IMR-90 (cell line): ENCODE results near the gene TMEM233. TPM values are rescaled to one million over a fixed set of nuclear protein-coding genes. Genes with fewer than 3 reads are reported as not detected.

Source experiments
- ATAC-seq: fragments of 200-7000 bp; cut with Tn5 transposase; 2 replicates; pipeline ENCODE4 v1.9.1; 2020; ENCODE audit warnings: low read depth, mild to moderate bottlenecking, moderate library complexity
- BruUV-seq: library from RNA; stranded (reverse); fragments of 400-500 nt; replicated peaks from 2 replicates; lab custom pipeline; 2021; lab: Mats Ljungman, UMichigan
- CTCF ChIA-PET: fragments of 300-600 bp; formaldehyde crosslinking; extraction: SDS; loops from one replicate; lab custom pipeline; 2021; ENCODE audit warnings: antibody characterized with exemption; lab: Yijun Ruan, JAX
- POLR2A ChIA-PET: fragments of 300-600 bp; sonication (Branson Sonifier 250); formaldehyde crosslinking; loops from one replicate; lab custom pipeline; 2022; ENCODE audit warnings: antibody characterized with exemption; ENCODE audit not compliant: unreplicated experiment; lab: Charles Lee
- DNase-seq: peaks from one replicate; pipeline ENCODE4 v3.0.0; 2013
- H2AFZ ChIP-seq: replicated peaks from 2 replicates; pipeline ENCODE3; 2013; ENCODE audit warnings: low read length, mild to moderate bottlenecking; ENCODE audit not compliant: poor library complexity
- H2AK5ac ChIP-seq: 2 replicates; pipeline ENCODE4 v1.6.1; 2013; ENCODE audit warnings: low read depth, low read length, inconsistent platforms
- H2AK9ac ChIP-seq: replicated peaks from 2 replicates; pipeline ENCODE3; 2013; ENCODE audit warnings: mild to moderate bottlenecking, low read depth, low read length, moderate library complexity; ENCODE audit not compliant: poor library complexity
- H2BK120ac ChIP-seq: 2 replicates; pipeline ENCODE4 v1.6.1; 2013; ENCODE audit warnings: low read depth, low read length, inconsistent platforms
- H2BK15ac ChIP-seq: 3 replicates; pipeline ENCODE4 v1.6.1; 2013; ENCODE audit warnings: low read depth, low read length, inconsistent platforms
- H2BK20ac ChIP-seq: 2 replicates; pipeline ENCODE4 v1.6.1; 2013; ENCODE audit warnings: low read depth, mild to moderate bottlenecking, inconsistent platforms, low read length, moderate library complexity
- H2BK5ac ChIP-seq: 2 replicates; pipeline ENCODE4 v1.6.1; 2013; ENCODE audit warnings: mild to moderate bottlenecking, low read depth, low read length, inconsistent platforms; ENCODE audit not compliant: poor library complexity, severe bottlenecking
- H3K14ac ChIP-seq: replicated peaks from 2 replicates; pipeline ENCODE4 v1.6.1; 2013; ENCODE audit warnings: low read depth, low read length, inconsistent platforms
- H3K18ac ChIP-seq: 2 replicates; pipeline ENCODE4 v1.6.1; 2013; ENCODE audit warnings: low read depth, low read length, control low read depth
- H3K23ac ChIP-seq: 2 replicates; pipeline ENCODE4 v1.6.1; 2013; ENCODE audit warnings: low read depth, low read length, inconsistent platforms
- H3K27ac ChIP-seq: 2 replicates; pipeline ENCODE4 v1.5.1; 2013; ENCODE audit warnings: mild to moderate bottlenecking, control low read depth, low read length; ENCODE audit not compliant: insufficient read depth
- H3K27me3 ChIP-seq: 2 replicates; pipeline ENCODE4 v1.6.1; 2013; ENCODE audit warnings: low read length; ENCODE audit not compliant: control insufficient read depth, insufficient read depth
- H3K36me3 ChIP-seq: 2 replicates; pipeline ENCODE4 v1.6.1; 2013; ENCODE audit warnings: low read length, mixed read lengths; ENCODE audit not compliant: control insufficient read depth, insufficient read depth
- H3K4ac ChIP-seq: 2 replicates; pipeline ENCODE4 v1.6.1; 2013; ENCODE audit warnings: low read depth, low read length, inconsistent platforms
- H3K4me1 ChIP-seq: 2 replicates; pipeline ENCODE4 v1.6.1; 2013; ENCODE audit warnings: low read length, mixed read lengths; ENCODE audit not compliant: control insufficient read depth, insufficient read depth
- H3K4me2 ChIP-seq: 2 replicates; pipeline ENCODE4 v1.6.1; 2013; ENCODE audit warnings: low read depth, mild to moderate bottlenecking, control low read depth, low read length, moderate library complexity
- H3K4me3 ChIP-seq: 2 replicates; pipeline ENCODE4 v1.5.1; 2013; ENCODE audit warnings: low read depth, mild to moderate bottlenecking, control low read depth, low read length, moderate library complexity; ENCODE audit not compliant: insufficient read depth
- H3K56ac ChIP-seq: 2 replicates; pipeline ENCODE4 v1.6.1; 2013; ENCODE audit warnings: low read length, inconsistent platforms; ENCODE audit not compliant: insufficient read depth; ENCODE audit errors: extremely low read depth
- H3K79me1 ChIP-seq, 2 experiments: 2 replicates each; pipeline ENCODE4 v1.6.1; 2013; ENCODE audit warnings: low read length in 2 of 2, inconsistent platforms in 1 of 2, low read depth in 1 of 2
- H3K9ac ChIP-seq: 2 replicates; pipeline ENCODE4 v1.6.1; 2013; ENCODE audit warnings: low read depth, low read length, control low read depth
- H3K9me1 ChIP-seq: 2 replicates; pipeline ENCODE4 v1.6.1; 2013; ENCODE audit warnings: low read length, inconsistent platforms; ENCODE audit not compliant: insufficient read depth
- H3K9me3 ChIP-seq: 2 replicates; pipeline ENCODE4 v1.6.1; 2013; ENCODE audit warnings: low read length; ENCODE audit not compliant: control insufficient read depth, insufficient read depth
- H4K20me1 ChIP-seq: 2 replicates; pipeline ENCODE4 v1.6.1; 2013; ENCODE audit warnings: low read length, inconsistent platforms; ENCODE audit not compliant: insufficient read depth
- H4K5ac ChIP-seq: 2 replicates; pipeline ENCODE4 v1.6.1; 2013; ENCODE audit warnings: mild to moderate bottlenecking, low read depth, low read length, control low read depth
- H4K8ac ChIP-seq, 2 experiments: 2 replicates each; pipeline ENCODE4 v1.6.1; 2013; ENCODE audit warnings: low read depth in 2 of 2, low read length in 2 of 2, control low read depth in 1 of 2, inconsistent platforms in 1 of 2
- H4K91ac ChIP-seq: 2 replicates; pipeline ENCODE4 v1.6.1; 2013; ENCODE audit warnings: low read depth, low read length, inconsistent platforms; ENCODE audit not compliant: insufficient read depth
- BHLHE40 ChIP-seq: fragments of 150-350 bp; IDR thresholded peaks from 2 replicates; pipeline ENCODE4 v1.6.1; 2016; ENCODE audit warnings: mild to moderate bottlenecking, low read depth, low read length
- CEBPB ChIP-seq: IDR thresholded peaks from 2 replicates; pipeline ENCODE4 v1.6.1; 2012; ENCODE audit warnings: low read depth, low read length, improper control_type of control experiment
- MAZ ChIP-seq: IDR thresholded peaks from 2 replicates; pipeline ENCODE4 v1.6.1; 2012; ENCODE audit warnings: low read depth, mild to moderate bottlenecking, low read length, improper control_type of control experiment, moderate library complexity, borderline replicate concordance
- WGBS, 2 experiments: methylation state at CpG; one replicate each; pipeline versions ENCODE4 v1.1.5 to v1.1.7; 2013; ENCODE audit warnings: missing lambda C conversion rate in 2 of 2; ENCODE audit not compliant: insufficient read length in 1 of 2; ENCODE audit errors: extremely low coverage in 2 of 2; 5-methylcytosine and 5-hydroxymethylcytosine counted together
- dilution Hi-C: fragments of 300-500 bp; cut with HindIII; formaldehyde crosslinking; loops from one replicate; pipeline ENCODE4 v1.14.3; 2018; ENCODE audit warnings: low sequenced_read_pairs; ENCODE audit not compliant: unreplicated experiment
- in situ Hi-C: fragments of 300-500 bp; cut with MboI; formaldehyde crosslinking; loops from 3 replicates; pipeline ENCODE4 v1.14.3; 2019; ENCODE audit warnings: low sequenced_read_pairs, inconsistent platforms, mixed read lengths
- intact Hi-C: fragments of 100-400 bp; cut with micrococcal nuclease; formaldehyde crosslinking; loops from 2 replicates; pipeline ENCODE4 v1.10.0; 2022
- microRNA-seq, 2 experiments: library from miRNA; stranded (forward) in 1 of 2; unstranded in 1 of 2; fragments of 10-50 nt in 1 of 2; fragments of <30 nt in 1 of 2; gene quantifications in 1 of 2; microRNA quantifications in 1 of 2; one replicate each; pipeline versions ENCODE3 to v1.1.0; 2013 to 2020; ENCODE audit not compliant: insufficient read depth in 1 of 2, insufficient read length in 1 of 2, unreplicated experiment in 1 of 2
- polyA plus RNA-seq, 3 experiments: library from polyadenylated mRNA; depleted of rRNA; stranded (reverse); fragments of >200 nt; gene quantifications; 2 replicates each; pipeline ENCODE4 v1.2.3, GENCODE V29; 2012; ENCODE audit warnings: low replicate concordance in 1 of 3
- small RNA-seq, 5 experiments: library from RNA; depleted of rRNA; stranded (forward); fragments of <200 nt; gene quantifications; one replicate each; pipeline ENCODE3, GENCODE V24; 2012
- total RNA-seq: library from RNA; depleted of rRNA; stranded (reverse); fragments of >200 nt; gene quantifications from 2 replicates; pipeline ENCODE4 v1.2.3, GENCODE V29; 2012; rRNA removed
- TF ChIP-seq, protein P1 (sequence below): fragments of 150-350 bp; IDR thresholded peaks from 2 replicates; pipeline ENCODE4 v1.6.1; 2016; ENCODE audit warnings: low read depth, mild to moderate bottlenecking, low read length, moderate library complexity, borderline replicate concordance

The TMEM233 gene
- total and polyA plus RNA-seq, 2 of the 4 experiments (the other 2 are of a cell fraction) = not detected

DNA sequence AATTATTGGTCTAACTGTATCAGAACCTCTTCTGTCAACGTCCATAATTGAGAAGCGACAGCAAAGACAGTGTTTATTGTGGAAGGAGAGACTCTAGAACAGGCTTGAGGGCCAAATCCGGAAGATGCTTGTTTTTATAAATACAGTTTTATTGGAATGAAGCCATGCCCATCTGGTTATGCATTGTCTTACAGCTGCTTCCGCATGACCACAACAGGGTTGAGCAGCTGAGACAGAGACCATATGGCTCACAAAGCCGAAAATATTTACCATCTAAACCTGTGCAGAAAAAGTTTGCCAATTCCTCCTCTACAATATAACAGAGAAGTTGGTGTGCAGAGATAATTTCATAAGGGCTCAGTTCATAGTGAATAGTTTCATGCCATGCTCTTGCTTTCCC lies 98.8 kb downstream of the TMEM233 start:
- H2BK5ac ChIP-seq = peak overlapping the region; percentile 7
- H3K56ac ChIP-seq = no peak overlapping the region
- H4K5ac ChIP-seq = no peak overlapping the region
- no TSS peak for BruUV-seq
- H3K9me1 ChIP-seq = peaks cover 9% of the 10 kb centered on the region; the same call in 1 of the 2 replicates
- no peak overlapping the region for H4K91ac ChIP-seq
- TF ChIP-seq BHLHE40 (no peak), CEBPB (no peak), MAZ (no peak)
- TF ChIP-seq, protein P1, sequence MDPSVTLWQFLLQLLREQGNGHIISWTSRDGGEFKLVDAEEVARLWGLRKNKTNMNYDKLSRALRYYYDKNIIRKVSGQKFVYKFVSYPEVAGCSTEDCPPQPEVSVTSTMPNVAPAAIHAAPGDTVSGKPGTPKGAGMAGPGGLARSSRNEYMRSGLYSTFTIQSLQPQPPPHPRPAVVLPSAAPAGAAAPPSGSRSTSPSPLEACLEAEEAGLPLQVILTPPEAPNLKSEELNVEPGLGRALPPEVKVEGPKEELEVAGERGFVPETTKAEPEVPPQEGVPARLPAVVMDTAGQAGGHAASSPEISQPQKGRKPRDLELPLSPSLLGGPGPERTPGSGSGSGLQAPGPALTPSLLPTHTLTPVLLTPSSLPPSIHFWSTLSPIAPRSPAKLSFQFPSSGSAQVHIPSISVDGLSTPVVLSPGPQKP = no peak
- no peak overlapping the region for H2BK120ac ChIP-seq
- no peak overlapping the region for H2BK15ac ChIP-seq
- 0 out of 2 replicates have a peak, but pooled peaks cover 3% of the 10 kb centered on the region for H3K36me3 ChIP-seq
- no peak overlapping the region for H2AK9ac ChIP-seq
- dilution Hi-C loops (no loop called here), in situ Hi-C loops (no loop called here), intact Hi-C loops (loop anchor here (2.0 kb wide), 2 partner anchors 88 to 210 kb away; no protein-coding TSS in a partner anchor)
- ChIA-PET CTCF (no interaction called here), POLR2A (no interaction called here)
- no peak overlapping the region for H3K18ac ChIP-seq
- H3K9ac ChIP-seq = no peak overlapping the region
- H3K23ac ChIP-seq = 0 out of 2 replicates have a peak overlapping the region, but pooled peaks have one; percentile 0
- H3K14ac ChIP-seq = no peak overlapping the region
- peaks cover 10% of the 10 kb centered on the region for H3K4me1 ChIP-seq
- H2AFZ ChIP-seq = no peak overlapping the region
- DNase-seq (peak; percentile 16), ATAC-seq (peak; percentile 18)
- peak overlapping the region; percentile 48; the same call in 1 of the 2 replicates for H3K27ac ChIP-seq
- peaks cover 0 to 13% of the 10 kb centered on the region in 2 experiments; a peak in 1 of 4 replicates for H3K79me1 ChIP-seq
- no CpG with 5 or more reads among the region's 5 CpGs for WGBS, 2 experiments
- no peaks in the 10 kb centered on the region for H4K20me1 ChIP-seq
- H3K4ac ChIP-seq = no peak overlapping the region
- no peak overlapping the region for H4K8ac ChIP-seq
- H3K4me2 ChIP-seq = peak overlapping the region; percentile 41
- no peaks in the 10 kb centered on the region for H3K27me3 ChIP-seq
- no peak overlapping the region for H2BK20ac ChIP-seq
- no peaks in the 10 kb centered on the region for H3K9me3 ChIP-seq
- no peak overlapping the region for H2AK5ac ChIP-seq
- no peak overlapping the region for H3K4me3 ChIP-seq

Small RNAs within 50 kb of the gene (microRNA-seq; reads per million reads assigned to microRNA genes)
- not detected for gene RN7SKP197 (ENCODE audit: insufficient read depth, insufficient read length)

Small RNAs within 50 kb of the gene (small RNA-seq; reads per million reads assigned to genes)
- gene RN7SKP197 = 0 reads per million in 5 experiments

Other genes starting within 250 kb of the TMEM233 start
- gene PRKAB1, start 74.4 kb downstream of the TMEM233 start, total RNA-seq = 6.9 and 9.7 TPM in 2 replicates
- 18.6 and 19.3 TPM in 2 replicates for gene PRKAB1, start 74.4 kb downstream of the TMEM233 start, polyA plus RNA-seq (2012; rRNA removed)